ACC112 (cell line): ENCODE measurements around the gene LIPK.
"Not testable (repeated sequence)": the region's sequence is repeated elsewhere in the genome, so short reads cannot be mapped to it uniquely, and the experiment has no call there.

Experiments
- H2AFZ ChIP-seq: fragments of 200-600 bp; sonication (generic); one replicate; pipeline ENCODE4 v1.6.0; 2017; ENCODE audit warnings: antibody characterized with exemption, low read length; ENCODE audit not compliant: unreplicated experiment
- H3K27ac ChIP-seq: fragments of 200-600 bp; sonication (generic); 2 replicates; pipeline ENCODE4 v1.5.1; 2014; ENCODE audit warnings: low read depth, mild to moderate bottlenecking, antibody characterized with exemption, low read length, moderate library complexity
- H3K27me3 ChIP-seq: fragments of 200-600 bp; sonication (generic); 2 replicates; pipeline ENCODE4 v1.6.1; 2014; ENCODE audit warnings: mild to moderate bottlenecking, antibody characterized with exemption, low read length, moderate library complexity, mixed read lengths; ENCODE audit not compliant: insufficient read depth
- H3K36me3 ChIP-seq: fragments of 200-600 bp; sonication (generic); 2 replicates; pipeline ENCODE4 v1.6.1; 2016; ENCODE audit warnings: mild to moderate bottlenecking, antibody characterized with exemption, low read length, moderate library complexity, mixed read lengths; ENCODE audit not compliant: insufficient read depth
- H3K4me1 ChIP-seq: fragments of 200-600 bp; sonication (generic); one replicate; pipeline ENCODE4 v1.6.1; 2016; ENCODE audit warnings: low read length, mixed read lengths; ENCODE audit not compliant: insufficient read depth, unreplicated experiment, control insufficient read depth
- H3K4me3 ChIP-seq: fragments of 200-600 bp; sonication (generic); 2 replicates; pipeline ENCODE4 v1.5.1; 2014; ENCODE audit warnings: mild to moderate bottlenecking, low read depth, low read length
- H3K79me2 ChIP-seq: fragments of 200-600 bp; sonication (generic); one replicate; pipeline ENCODE4 v1.6.0; 2016; ENCODE audit warnings: low read length; ENCODE audit not compliant: control insufficient read depth, unreplicated experiment, insufficient read depth

LIPK gene

GRCh38 chr10:88676283-88677060 lies 29.6 kb upstream of the LIPK start:
- Histone ChIP-seq H2AFZ (no peak overlapping the region), H3K27ac (no peak overlapping the region), H3K27me3 (no peaks in the 10 kb centered on the region), H3K79me2 (no peaks in the 10 kb centered on the region), H3K36me3 (no peaks in the 10 kb centered on the region), H3K4me1 (peaks cover 2% of the 10 kb centered on the region), H3K4me3 (no peak overlapping the region)

- Histone ChIP-seq H3K27me3 (no peaks in the 10 kb centered on the region), H2AFZ (no peak overlapping the region), H3K27ac (no peak overlapping the region), H3K79me2 (no peaks in the 10 kb centered on the region), H3K36me3 (no peaks in the 10 kb centered on the region), H3K4me3 (no peak overlapping the region), H3K4me1 (peaks cover 2% of the 10 kb centered on the region)
Observed at GRCh38 chr10:88680958-88681357, 25.1 kb upstream of the LIPK start.

DNA sequence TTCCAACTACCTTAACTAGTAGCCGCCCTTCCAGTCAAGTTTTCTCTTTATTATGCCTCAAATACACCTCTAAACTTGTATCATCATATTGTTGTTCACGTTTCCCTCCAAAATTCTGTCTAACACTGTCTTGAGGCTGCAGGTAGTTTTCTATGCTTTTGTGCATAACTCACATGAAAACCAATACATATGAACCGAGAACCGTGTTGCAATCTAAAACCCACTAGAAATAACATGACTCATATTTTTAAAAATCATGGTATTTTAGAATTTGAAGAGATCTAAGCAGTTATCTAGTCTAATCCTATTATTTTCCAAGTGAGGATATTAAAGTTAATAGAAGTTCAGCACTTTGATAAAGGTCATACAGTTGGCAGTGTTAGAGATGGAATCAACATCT lies 23.6 kb upstream of the LIPK start:
- Histone ChIP-seq H2AFZ (no peak overlapping the region), H3K4me1 (peaks cover 2% of the 10 kb centered on the region), H3K27ac (no peak overlapping the region), H3K79me2 (no peaks in the 10 kb centered on the region), H3K4me3 (no peak overlapping the region), H3K27me3 (no peaks in the 10 kb centered on the region), H3K36me3 (no peaks in the 10 kb centered on the region)

GRCh38 chr10:88687853-88688467 lies 18.1 kb upstream of the LIPK start:
- no peaks in the 10 kb centered on the region for H3K79me2 ChIP-seq
- no peaks in the 10 kb centered on the region for H3K4me1 ChIP-seq
- no peak overlapping the region for H2AFZ ChIP-seq
- H3K27ac ChIP-seq: no peak overlapping the region
- H3K36me3 ChIP-seq: no peaks in the 10 kb centered on the region
- no peaks in the 10 kb centered on the region for H3K27me3 ChIP-seq
- H3K4me3 ChIP-seq: no peak overlapping the region

GRCh38 chr10:88689366-88689765 lies 16.7 kb upstream of the LIPK start:
- H3K27me3 ChIP-seq: no peaks in the 10 kb centered on the region
- H3K4me1 ChIP-seq: no peaks in the 10 kb centered on the region
- H3K27ac ChIP-seq: no peak overlapping the region
- no peak overlapping the region for H3K4me3 ChIP-seq
- no peaks in the 10 kb centered on the region for H3K36me3 ChIP-seq
- no peaks in the 10 kb centered on the region for H3K79me2 ChIP-seq
- no peak overlapping the region for H2AFZ ChIP-seq

DNA sequence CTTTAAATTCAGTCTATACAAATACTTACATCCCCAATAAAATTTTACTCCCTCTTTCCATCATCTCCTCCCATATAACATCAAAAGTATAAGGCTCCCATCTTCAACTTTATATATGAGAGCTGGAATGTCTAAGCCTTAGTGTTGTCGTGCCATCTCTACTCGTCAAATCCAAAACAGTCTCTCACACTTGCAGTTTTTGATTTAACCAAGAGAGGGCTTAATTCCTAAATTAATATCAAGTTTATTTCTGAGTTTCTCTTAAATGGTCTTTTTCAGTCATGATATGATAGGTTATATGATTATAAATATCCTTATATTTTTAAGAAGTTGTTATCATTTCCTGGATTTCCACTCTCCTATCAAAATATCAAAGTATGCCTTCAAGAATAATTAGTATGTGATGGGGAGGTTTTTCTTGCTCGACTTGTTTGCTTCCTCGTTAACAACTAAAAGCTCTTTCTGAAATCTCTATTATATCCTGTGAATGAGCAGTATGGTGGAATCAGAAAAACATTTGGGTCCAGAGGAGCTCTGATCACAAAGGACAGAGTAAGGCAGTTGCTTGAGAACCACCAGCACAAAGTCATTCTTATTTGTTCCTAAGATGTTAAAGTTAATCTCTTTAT lies 12.5 kb upstream of the LIPK start:
- no peaks in the 10 kb centered on the region for H3K36me3 ChIP-seq
- no peaks in the 10 kb centered on the region for H3K27me3 ChIP-seq
- no peak overlapping the region for H2AFZ ChIP-seq
- no peaks in the 10 kb centered on the region for H3K4me1 ChIP-seq
- no peak overlapping the region for H3K27ac ChIP-seq
- no peak overlapping the region for H3K4me3 ChIP-seq
- no peaks in the 10 kb centered on the region for H3K79me2 ChIP-seq

- Histone ChIP-seq H3K27me3 (no peaks in the 10 kb centered on the region), H2AFZ (no peak overlapping the region), H3K79me2 (no peaks in the 10 kb centered on the region), H3K4me3 (no peak overlapping the region), H3K4me1 (peaks cover 16% of the 10 kb centered on the region), H3K36me3 (no peaks in the 10 kb centered on the region), H3K27ac (no peak overlapping the region)
Observed at GRCh38 chr10:88702848-88703597, 3.0 kb upstream of the LIPK start.

DNA sequence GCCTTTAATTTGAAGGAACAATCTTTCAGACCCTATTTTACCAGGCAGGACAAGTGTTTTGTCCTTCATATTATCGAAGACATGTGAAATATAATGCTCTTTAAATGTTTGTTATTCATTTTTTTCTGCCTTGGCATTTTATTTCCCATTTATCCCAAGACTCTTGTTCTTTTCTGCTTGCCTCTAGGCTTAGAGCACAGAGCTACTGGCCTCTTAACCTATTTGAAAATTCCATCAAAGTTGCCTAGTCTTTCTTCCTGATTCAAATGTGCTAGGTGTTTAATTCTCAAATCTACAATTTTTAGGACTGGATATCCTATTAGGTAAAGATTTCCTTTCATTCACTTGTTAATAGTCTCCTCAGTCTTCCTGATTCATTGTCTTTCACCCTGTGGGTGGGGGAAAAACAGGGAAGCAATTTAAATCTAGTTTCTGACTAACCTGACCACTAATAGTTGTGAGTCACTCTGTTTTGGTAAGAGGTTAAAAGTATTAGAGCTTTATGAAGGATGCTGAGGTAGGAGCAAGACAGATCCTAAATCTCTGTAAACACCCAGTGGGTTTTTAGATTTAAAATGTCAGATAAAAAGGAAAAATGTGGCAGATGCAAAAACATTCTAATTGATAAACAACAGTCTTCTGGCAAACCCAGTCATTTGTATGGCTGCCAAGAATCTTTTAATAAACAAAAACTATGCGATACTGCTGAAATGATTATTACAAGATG lies 1.5 kb downstream of the LIPK start:
- Histone ChIP-seq H3K79me2 (no peaks in the 10 kb centered on the region), H3K4me1 (peaks cover 25% of the 10 kb centered on the region), H2AFZ (no peak overlapping the region), H3K36me3 (no peaks in the 10 kb centered on the region), H3K4me3 (no peak overlapping the region), H3K27ac (no peak overlapping the region), H3K27me3 (no peaks in the 10 kb centered on the region)

DNA sequence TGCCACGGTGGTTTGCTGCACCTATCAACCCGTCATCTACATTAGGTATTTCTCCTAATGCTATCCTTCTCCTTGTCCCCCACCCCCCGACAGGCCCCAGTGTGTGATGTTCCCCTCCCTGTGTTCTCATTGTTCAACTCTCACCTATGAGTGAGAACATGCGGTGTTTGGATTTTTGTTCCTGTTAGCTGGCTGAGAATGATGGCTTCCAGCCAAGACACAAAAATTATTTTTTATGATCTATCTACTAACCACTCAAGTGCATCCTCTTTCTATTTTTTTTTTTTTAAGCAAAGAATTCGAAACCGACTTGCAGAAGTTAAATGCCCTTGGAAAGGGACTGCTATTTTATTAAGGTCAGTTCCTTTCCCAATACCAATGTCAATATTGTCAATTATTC lies 3.3 kb downstream of the LIPK start:
- H3K27ac ChIP-seq, H3K4me3 ChIP-seq, H3K27me3 ChIP-seq, H2AFZ ChIP-seq, H3K36me3 ChIP-seq, H3K79me2 ChIP-seq: not testable (repeated sequence)
- peaks cover 25% of the 10 kb centered on the region for H3K4me1 ChIP-seq

DNA sequence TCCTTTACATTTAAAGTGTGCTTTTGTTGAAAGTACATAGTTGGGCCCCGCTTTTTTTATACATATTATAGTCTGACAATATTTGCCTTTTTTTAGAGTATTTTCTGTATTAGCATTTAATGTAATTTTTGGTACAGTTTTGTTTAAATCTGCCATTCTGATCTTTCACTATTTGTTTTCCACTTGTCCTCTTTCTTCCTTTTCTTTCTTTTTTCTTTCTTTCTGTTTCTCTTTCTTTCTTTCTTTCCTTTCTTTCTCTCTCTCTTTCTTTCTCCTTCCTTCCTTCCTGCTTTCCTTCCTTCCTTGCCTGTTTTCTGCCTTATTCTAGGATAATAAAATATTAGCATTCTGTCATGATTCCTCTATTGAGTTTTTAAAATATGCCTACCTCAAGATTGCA lies 9.5 kb downstream of the LIPK start:
- Histone ChIP-seq H3K27ac (no peak overlapping the region), H3K79me2 (no peaks in the 10 kb centered on the region), H3K36me3 (no peaks in the 10 kb centered on the region), H3K4me1 (peaks cover 8% of the 10 kb centered on the region), H2AFZ (no peak overlapping the region), H3K27me3 (no peaks in the 10 kb centered on the region), H3K4me3 (no peak overlapping the region)
